Measurements from ENCODE around the gene C1orf116.

Gene C1orf116

GRCh38 chr1:207035877-207036551 is 3.5 kb upstream of the C1orf116 start:
- DNase-seq (ENCODE audit: low read depth in 1 of 2, low spot score in 1 of 2), result no peak

- no peak for DNase-seq (ENCODE audit: low read depth in 1 of 2, low spot score in 1 of 2)
Observed at GRCh38 chr1:207034998-207035397, 2.4 kb upstream of the C1orf116 start.

GRCh38 chr1:207034208-207034607 is 1.7 kb upstream of the C1orf116 start:
- DNase-seq (ENCODE audit: low read depth in 1 of 2, low spot score in 1 of 2), result no peak

GRCh38 chr1:207033302-207033701 is 746 bp upstream of the C1orf116 start:
- DNase-seq (ENCODE audit: low read depth in 1 of 2, low spot score in 1 of 2), result no peak

GRCh38 chr1:207031632-207032264 is 808 bp downstream of the C1orf116 start:
- no peak for DNase-seq (ENCODE audit: low read depth in 1 of 2, low spot score in 1 of 2)

- DNase-seq (ENCODE audit: low read depth in 1 of 2, low spot score in 1 of 2), result no peak
Observed at GRCh38 chr1:207031016-207031415, 1.5 kb downstream of the C1orf116 start.

- no peak for DNase-seq (ENCODE audit: low read depth in 1 of 2, low spot score in 1 of 2)
Observed at GRCh38 chr1:207030522-207031009, 2.0 kb downstream of the C1orf116 start.

GRCh38 chr1:207029701-207030521 is 2.6 kb downstream of the C1orf116 start:
- no peak for DNase-seq (ENCODE audit: low read depth in 1 of 2, low spot score in 1 of 2)

GRCh38 chr1:207028884-207029650 is 3.5 kb downstream of the C1orf116 start:
- DNase-seq (ENCODE audit: low read depth in 1 of 2, low spot score in 1 of 2), result no peak

- no peak for DNase-seq (ENCODE audit: low read depth in 1 of 2, low spot score in 1 of 2)
Observed at GRCh38 chr1:207027921-207028320, 4.6 kb downstream of the C1orf116 start.

- DNase-seq (ENCODE audit: low read depth in 1 of 2, low spot score in 1 of 2), result no peak
Observed at GRCh38 chr1:207027206-207027777, 5.3 kb downstream of the C1orf116 start.

GRCh38 chr1:207026104-207026534 is 6.4 kb downstream of the C1orf116 start:
- DNase-seq (ENCODE audit: low read depth in 1 of 2, low spot score in 1 of 2), result no peak

GRCh38 chr1:207025146-207025880 is 7.2 kb downstream of the C1orf116 start:
- no peak for DNase-seq (ENCODE audit: low read depth in 1 of 2, low spot score in 1 of 2)

GRCh38 chr1:207024202-207025145 is 8.1 kb downstream of the C1orf116 start:
- no peak for DNase-seq (ENCODE audit: low read depth in 1 of 2, low spot score in 1 of 2)

- no peak for DNase-seq (ENCODE audit: low read depth in 1 of 2, low spot score in 1 of 2)
Observed at GRCh38 chr1:207022996-207023679, 9.4 kb downstream of the C1orf116 start.

- no peak for DNase-seq (ENCODE audit: low read depth in 1 of 2, low spot score in 1 of 2)
Observed at GRCh38 chr1:207021876-207022596, 10.5 kb downstream of the C1orf116 start.

- DNase-seq (ENCODE audit: low read depth in 1 of 2, low spot score in 1 of 2), result no peak
Observed at GRCh38 chr1:207021139-207021861, 11.3 kb downstream of the C1orf116 start.

Measured in activated CD4-positive, alpha-beta T cell treated with anti-CD3 and anti-CD28 coated beads, Interleukin-2, amount 50 U/mL, for 24 hours (primary cell).